Gastrocnemius medialis (tissue), 4 donors: Measurements from ENCODE around the gene LRTM2. TPM values are rescaled to one million over a fixed set of nuclear protein-coding genes. Genes with fewer than 3 reads are reported as not detected.

Experiments used
- ATAC-seq, 2 donors: fragments of 150-250 bp; one replicate each; pipeline ENCODE4 v1.9.1; 2016
- DNase-seq, 2 donors: peaks; one replicate each; pipeline ENCODE4 v3.0.0-alpha.2; 2019
- H3K27ac ChIP-seq, 4 donors: fragments of 200-600 bp; sonication (generic); 1 replicate in 1 of 4; 2 replicates in 3 of 4; pipeline ENCODE4 v1.5.1; 2016 to 2018; ENCODE audit warnings: mild to moderate bottlenecking in 2 of 4, moderate library complexity in 1 of 4
- H3K27me3 ChIP-seq, 3 donors: fragments of 200-600 bp; sonication (generic) in 2 of 3; 1 replicate in 1 of 3; 2 replicates in 2 of 3; pipeline versions ENCODE4 v1.5.1 to v1.6.0; 2016 to 2019; ENCODE audit warnings: mild to moderate bottlenecking in 1 of 3, moderate library complexity in 1 of 3
- H3K36me3 ChIP-seq, 2 donors: fragments of 200-600 bp; sonication (generic) in 1 of 2; one replicate each; pipeline ENCODE4 v1.5.1; 2017 to 2018
- H3K4me1 ChIP-seq, 2 donors: fragments of 200-600 bp; sonication (generic) in 1 of 2; one replicate each; pipeline ENCODE4 v1.5.1; 2016 to 2017; ENCODE audit warnings: mild to moderate bottlenecking in 2 of 2
- H3K4me3 ChIP-seq, 4 donors: fragments of 200-600 bp; sonication (generic) in 3 of 4; 1 replicate in 1 of 4; 2 replicates in 3 of 4; pipeline ENCODE4 v1.5.1; 2016 to 2019; ENCODE audit warnings: mild to moderate bottlenecking in 2 of 4
- H3K9me3 ChIP-seq, 3 donors: fragments of 200-600 bp; sonication (generic) in 2 of 3; 1 replicate in 1 of 3; 2 replicates in 2 of 3; pipeline ENCODE4 v1.5.1; 2016 to 2019
- CTCF ChIP-seq, 5 experiments: fragments of 450-650 bp in 3 of 5; fragments of 200-600 bp in 2 of 5; sonication (generic) in 2 of 5; IDR thresholded peaks in 4 of 5; conservative IDR thresholded peaks in 1 of 5; 1 replicate in 4 of 5; 2 replicates in 1 of 5; pipeline ENCODE4 v1.5.1; 2016 to 2019; ENCODE audit warnings: antibody characterized with exemption in 5 of 5, mild to moderate bottlenecking in 3 of 5, moderate library complexity in 3 of 5
- POLR2A ChIP-seq, 2 donors: fragments of 450-650 bp; IDR thresholded peaks; one replicate each; pipeline ENCODE4 v1.6.1; 2017; ENCODE audit warnings: antibody characterized with exemption in 2 of 2, mild to moderate bottlenecking in 2 of 2, moderate library complexity in 2 of 2
- in situ Hi-C, 4 donors: fragments of 200-750 bp; cut with MboI; loops; one replicate each; pipeline versions ENCODE4 v1.15.0 to v1.8.0; 2017; ENCODE audit warnings: low sequenced_read_pairs in 4 of 4
- intact Hi-C: fragments of 100-400 bp; cut with DNase I; formaldehyde crosslinking; loops from one replicate; pipeline ENCODE4 v1.15.1; 2023; ENCODE audit warnings: low total_unique reads
- total RNA-seq, 4 donors: library from RNA; depleted of rRNA; stranded (reverse); fragments of >200 nt; gene quantifications; one replicate each; pipeline versions ENCODE4 v1.1.0 to v1.2.3, GENCODE V29; 2016

LRTM2 gene
- total RNA-seq, 4 donors from 2014 or later: not detected

- Histone ChIP-seq H3K9me3 (no peaks in the 10 kb centered on the region), H3K36me3 (no peaks in the 10 kb centered on the region), H3K27me3 (peaks cover 0 to 11% (median 3%) of the 10 kb centered on the region in 3 donors), H3K4me3 (no peak overlapping the region), H3K27ac (no peak overlapping the region), H3K4me1 (no peaks in the 10 kb centered on the region)
- TF ChIP-seq POLR2A (IDR thresholded peaks at IDR 0.05) (no peak), CTCF (IDR thresholded peaks at IDR 0.05 in 4 of 5, conservative IDR thresholded peaks at IDR 0.05 in 1 of 5) (no peak)
- DNase-seq: no peak
- intact Hi-C loops (no loop called here), in situ Hi-C loops (no loop called here)
- ATAC-seq: no peak
These were observed 9.0 kb downstream of the LRTM2 start for GRCh38 chr12:1829306-1829900.

GRCh38 chr12:1830401-1830845 lies 10.1 kb downstream of the LRTM2 start:
- DNase-seq (no peak), ATAC-seq (no peak)
- TF ChIP-seq POLR2A (IDR thresholded peaks at IDR 0.05) (no peak), CTCF (IDR thresholded peaks at IDR 0.05 in 4 of 5, conservative IDR thresholded peaks at IDR 0.05 in 1 of 5) (no peak)
- Histone ChIP-seq H3K27me3 (peaks cover 0 to 8% (median 7%) of the 10 kb centered on the region in 3 donors), H3K9me3 (no peaks in the 10 kb centered on the region), H3K36me3 (no peaks in the 10 kb centered on the region), H3K27ac (no peak overlapping the region), H3K4me1 (no peaks in the 10 kb centered on the region), H3K4me3 (no peak overlapping the region)
- in situ Hi-C loops: no loop called here
- intact Hi-C loops: no loop called here

- Histone ChIP-seq H3K36me3 (no peaks in the 10 kb centered on the region), H3K9me3 (no peaks in the 10 kb centered on the region), H3K4me1 (no peaks in the 10 kb centered on the region), H3K4me3 (no peak overlapping the region), H3K27ac (no peak overlapping the region), H3K27me3 (peaks cover 0 to 14% (median 8%) of the 10 kb centered on the region in 3 donors)
- TF ChIP-seq CTCF (IDR thresholded peaks at IDR 0.05 in 4 of 5, conservative IDR thresholded peaks at IDR 0.05 in 1 of 5): no peak
- DNase-seq: peak; percentile 26 to 55
- in situ Hi-C loops: no loop called here
- intact Hi-C loops: loop anchor here (1.0 kb wide), 1 partner anchor 26 kb away; no protein-coding TSS in a partner anchor
- ATAC-seq: peak; percentile 70 to 76
These were observed 10.9 kb downstream of the LRTM2 start for GRCh38 chr12:1830981-1831963.

GRCh38 chr12:1832801-1833595 lies 12.6 kb downstream of the LRTM2 start:
- in situ Hi-C loops: no loop called here
- peaks cover 0 to 17% (median 9%) of the 10 kb centered on the region in 3 donors for H3K27me3 ChIP-seq

More at GRCh38 chr12:1832801-1833595, 12.6 kb downstream of the LRTM2 start:
- Histone ChIP-seq H3K36me3 (no peaks in the 10 kb centered on the region), H3K4me1 (no peaks in the 10 kb centered on the region), H3K27ac (no peak overlapping the region), H3K4me3 (no peak overlapping the region), H3K9me3 (no peaks in the 10 kb centered on the region)
- DNase-seq (no peak), ATAC-seq (no peak)
- intact Hi-C loops: no loop called here
- TF ChIP-seq POLR2A (IDR thresholded peaks at IDR 0.05): no peak
